Astrocyte of the spinal cord (primary cell): ENCODE measurements around the gene MAST2.

ENCODE experiments used
- DNase-seq: peaks from one replicate; pipeline ENCODE4 v3.0.0; 2011; ENCODE audit warnings: low read depth, low spot score
- H3K4me3 ChIP-seq: 2 replicates; pipeline ENCODE4 v1.5.1; 2011; ENCODE audit warnings: low read depth, mild to moderate bottlenecking, low read length, moderate library complexity
- CTCF ChIP-seq: IDR thresholded peaks from 2 replicates; pipeline ENCODE4 v1.5.1; 2012; ENCODE audit warnings: low read depth, mild to moderate bottlenecking, low read length, inconsistent platforms
- in situ Hi-C: cut with HindIII; loops from 2 replicates; pipeline ENCODE4 v1.10.0; 2017; ENCODE audit warnings: low sequenced_read_pairs

Gene MAST2

GRCh38 chr1:45913731-45914501 lies 110.5 kb downstream of the MAST2 start:
- no peak overlapping the region for H3K4me3 ChIP-seq
- DNase-seq: no peak
- in situ Hi-C loops: no loop called here
- TF ChIP-seq CTCF: no peak

- TF ChIP-seq CTCF: no peak
- in situ Hi-C loops: no loop called here
- no peak for DNase-seq
- H3K4me3 ChIP-seq: no peak overlapping the region
Observed at GRCh38 chr1:45914836-45915235, 111.4 kb downstream of the MAST2 start.

- no peak for DNase-seq
- in situ Hi-C loops: no loop called here
- no peak for TF ChIP-seq CTCF
- H3K4me3 ChIP-seq: no peak overlapping the region
Observed at GRCh38 chr1:45922374-45922773, 119.0 kb downstream of the MAST2 start.

- H3K4me3 ChIP-seq: no peak overlapping the region
- DNase-seq: no peak
- TF ChIP-seq CTCF: no peak
- in situ Hi-C loops: no loop called here
Observed at GRCh38 chr1:45922813-45923212, 119.4 kb downstream of the MAST2 start.

- in situ Hi-C loops: no loop called here
- TF ChIP-seq CTCF: no peak
- DNase-seq: no peak
- no peak overlapping the region for H3K4me3 ChIP-seq
Observed at GRCh38 chr1:45923343-45923742, 119.9 kb downstream of the MAST2 start.

- in situ Hi-C loops: no loop called here
- TF ChIP-seq CTCF: no peak
- DNase-seq: peak; percentile 13
- no peak overlapping the region for H3K4me3 ChIP-seq
Observed at GRCh38 chr1:45924736-45925135, 121.3 kb downstream of the MAST2 start.
